Stimulated activated CD4-positive, alpha-beta T cell treated with anti-CD3 and anti-CD28 coated beads, Interleukin-1b, Interleukin-23, amount 100 ng/mL, for 24 hours (primary cell): Measurements from ENCODE around the gene ANO7.

ENCODE experiments used
- DNase-seq, 4 experiments: peaks; one replicate each; pipeline ENCODE4 v3.0.0-alpha.2; 2020; ENCODE audit warnings: low read depth in 4 of 4, low spot score in 1 of 4

The ANO7 gene

GRCh38 chr2:241157841-241158545 is 30.5 kb upstream of the ANO7 start:
- no peak for DNase-seq

- no peak for DNase-seq
Observed at GRCh38 chr2:241158546-241158900, 30.0 kb upstream of the ANO7 start.

- DNase-seq: no peak
Observed at GRCh38 chr2:241159116-241159515, 29.4 kb upstream of the ANO7 start.

GRCh38 chr2:241160318-241160717 is 28.2 kb upstream of the ANO7 start:
- no peak for DNase-seq

GRCh38 chr2:241161646-241162281 is 26.7 kb upstream of the ANO7 start:
- DNase-seq: no peak

- no peak for DNase-seq
Observed at GRCh38 chr2:241163601-241164118, 24.8 kb upstream of the ANO7 start.

GRCh38 chr2:241168366-241168765 is 20.1 kb upstream of the ANO7 start:
- no peak for DNase-seq

- DNase-seq: no peak
Observed at GRCh38 chr2:241173557-241173956, 14.9 kb upstream of the ANO7 start.

GRCh38 chr2:241177526-241178334 is 10.7 kb upstream of the ANO7 start:
- DNase-seq: no peak

GRCh38 chr2:241178961-241179360 is 9.5 kb upstream of the ANO7 start:
- DNase-seq: no peak

GRCh38 chr2:241179899-241180298 is 8.6 kb upstream of the ANO7 start:
- peak in 1 of 4 experiments; percentile 21 for DNase-seq

- no peak for DNase-seq
Observed at GRCh38 chr2:241180495-241180894, 8.0 kb upstream of the ANO7 start.

- no peak for DNase-seq
Observed at GRCh38 chr2:241182126-241182525, 6.4 kb upstream of the ANO7 start.

GRCh38 chr2:241182531-241183133 is 5.8 kb upstream of the ANO7 start:
- DNase-seq: no peak

- no peak for DNase-seq
Observed at GRCh38 chr2:241183221-241183620, 5.3 kb upstream of the ANO7 start.

GRCh38 chr2:241184901-241185300 is 3.6 kb upstream of the ANO7 start:
- DNase-seq: no peak

GRCh38 chr2:241185961-241186360 is 2.5 kb upstream of the ANO7 start:
- DNase-seq: no peak

GRCh38 chr2:241187101-241187917 is 1.2 kb upstream of the ANO7 start:
- DNase-seq: no peak

- DNase-seq: no peak
Observed at GRCh38 chr2:241187918-241188234, 601 bp upstream of the ANO7 start.

- no peak for DNase-seq
Observed at GRCh38 chr2:241189093-241189855, 797 bp downstream of the ANO7 start.
